Measurements from ENCODE around the gene NKRF. TPM values are rescaled to one million over a fixed set of nuclear protein-coding genes. Genes with fewer than 3 reads are reported as not detected.

The NKRF gene
- total RNA-seq, 4 donors from 2014 or later, result 3.3 to 6.7 (median 5.3) TPM

- intact Hi-C loops (cut with DNase I), result no loop called here
- H3K36me3 ChIP-seq, result peaks cover 0 to 2% (median 0%) of the 10 kb centered on the region in 4 donors
- H3K27me3 ChIP-seq, result no peaks in the 10 kb centered on the region
- DNase-seq (ENCODE audit: extremely low spot score), result no peak
- 62% methylated on average over 7 of the region's 7 CpGs for WGBS
- no peak overlapping the region for H3K4me3 ChIP-seq
- no peak for TF ChIP-seq POLR2A (IDR thresholded peaks at IDR 0.05; ENCODE audit: low read depth)
- no peak for TF ChIP-seq EP300 (IDR thresholded peaks at IDR 0.05)
- TF ChIP-seq POLR2AphosphoS5 (IDR thresholded peaks at IDR 0.05), result no peak
- TF ChIP-seq CTCF (IDR thresholded peaks at IDR 0.05), result no peak
- H3K4me1 ChIP-seq, result no peaks in the 10 kb centered on the region
- no peak overlapping the region for H3K27ac ChIP-seq (replicated peaks in 1 of 4)
- H3K9me3 ChIP-seq, result no peaks in the 10 kb centered on the region
Measured at GRCh38 chrX:119549327-119550016, 56.8 kb downstream of the NKRF start.

- DNase-seq (ENCODE audit: extremely low spot score), result no peak
- Histone ChIP-seq H3K27ac (replicated peaks in 1 of 4) (no peak overlapping the region), H3K27me3 (no peaks in the 10 kb centered on the region), H3K4me3 (no peak overlapping the region), H3K9me3 (no peaks in the 10 kb centered on the region), H3K36me3 (peaks cover 0 to 28% (median 6%) of the 10 kb centered on the region in 4 donors), H3K4me1 (no peaks in the 10 kb centered on the region)
- 74% methylated on average over 4 of the region's 4 CpGs for WGBS
- TF ChIP-seq CTCF (IDR thresholded peaks at IDR 0.05) (no peak), POLR2A (IDR thresholded peaks at IDR 0.05; ENCODE audit: low read depth) (no peak)
- intact Hi-C loops (cut with DNase I), result no loop called here
Measured at GRCh38 chrX:119541188-119541587, 65.0 kb downstream of the NKRF start.

GRCh38 chrX:119539872-119540271, 66.4 kb downstream of the NKRF start:
- 40% methylated on average over 2 of the region's 2 CpGs for WGBS

More at GRCh38 chrX:119539872-119540271, 66.4 kb downstream of the NKRF start:
- Histone ChIP-seq H3K27ac (replicated peaks in 1 of 4) (no peak overlapping the region), H3K36me3 (peaks cover 0 to 28% (median 6%) of the 10 kb centered on the region in 4 donors), H3K27me3 (no peaks in the 10 kb centered on the region), H3K4me3 (no peak overlapping the region), H3K4me1 (no peaks in the 10 kb centered on the region), H3K9me3 (no peaks in the 10 kb centered on the region)
- DNase-seq (ENCODE audit: extremely low spot score), result no peak
- TF ChIP-seq POLR2A (IDR thresholded peaks at IDR 0.05; ENCODE audit: low read depth), result no peak
- TF ChIP-seq CTCF (IDR thresholded peaks at IDR 0.05), result no peak
- TF ChIP-seq POLR2AphosphoS5 (IDR thresholded peaks at IDR 0.05), result no peak
- TF ChIP-seq EP300 (IDR thresholded peaks at IDR 0.05), result no peak
- intact Hi-C loops (cut with DNase I), result no loop called here

Small RNA genes lying within 50 kb of the gene (small RNA-seq; reads per million reads assigned to genes)
- 4.6 to 6.7 (median 5.4) reads per million in 3 donors for gene MIR766

Other genes starting within 250 kb of the NKRF start
- 10 to 100 TPM in 3 of 4 donors, 1 to 10 TPM in 1; 6.6 to 15.4 (median 13.0) TPM for gene SLC25A43, start 207.1 kb downstream of the NKRF start, total RNA-seq
- 100 to 1,000 TPM; 268 to 328 (median 299) TPM for gene SLC25A5, start 138.0 kb downstream of the NKRF start, total RNA-seq
- gene STEEP1, start 41.0 kb downstream of the NKRF start, total RNA-seq, result 10 to 100 TPM; 18.1 to 24.7 (median 20.6) TPM
- 10 to 100 TPM; 24.5 to 39.9 (median 33.3) TPM for gene UBE2A, start 31.9 kb downstream of the NKRF start, total RNA-seq
- gene SEPTIN6, start 86.7 kb upstream of the NKRF start, total RNA-seq, result 10 to 100 TPM; 51.5 to 67.2 (median 60.5) TPM
- gene SOWAHD, start 152.2 kb upstream of the NKRF start, total RNA-seq, result not detected
- 1,000 to 10,000 TPM in 3 of 4 donors, 100 to 1,000 TPM in 1; 593 to 7,104 (median 2,426) TPM for gene RPL39, start 185.2 kb upstream of the NKRF start, total RNA-seq
- gene UPF3B, start 246.5 kb upstream of the NKRF start, total RNA-seq, result 1 to 10 TPM; 4.1 to 7.1 (median 4.9) TPM